HG02610 (cell line): ENCODE measurements around the gene SLC35G1.

Experiments used
- ATAC-seq: cut with Tn5 transposase; IDR thresholded peaks from one replicate; pipeline ENCODE4 v1.9.1; 2021; ENCODE audit warnings: mild to moderate bottlenecking, moderate library complexity; ENCODE audit not compliant: unreplicated experiment

SLC35G1 gene

GRCh38 chr10:93876381-93876780, 17.4 kb upstream of the SLC35G1 start:
- no peak for ATAC-seq

- no peak for ATAC-seq
Observed at GRCh38 chr10:93879273-93879672, 14.5 kb upstream of the SLC35G1 start.

GRCh38 chr10:93894516-93895378, 969 bp downstream of the SLC35G1 start:
- ATAC-seq: no peak

- no peak for ATAC-seq
Observed at GRCh38 chr10:93897070-93897780, 3.4 kb downstream of the SLC35G1 start.

- no peak for ATAC-seq
Observed at GRCh38 chr10:93899109-93899508, 5.3 kb downstream of the SLC35G1 start.

GRCh38 chr10:93903051-93903450, 9.3 kb downstream of the SLC35G1 start:
- ATAC-seq: no peak

GRCh38 chr10:93904901-93905300, 11.1 kb downstream of the SLC35G1 start:
- ATAC-seq: no peak

GRCh38 chr10:93907059-93907458, 13.3 kb downstream of the SLC35G1 start:
- ATAC-seq: no peak

- ATAC-seq: no peak
Observed at GRCh38 chr10:93911866-93912265, 18.1 kb downstream of the SLC35G1 start.

GRCh38 chr10:93912444-93912843, 18.7 kb downstream of the SLC35G1 start:
- no peak for ATAC-seq

GRCh38 chr10:93913706-93914105, 19.9 kb downstream of the SLC35G1 start:
- ATAC-seq: no peak

GRCh38 chr10:93915598-93915997, 21.8 kb downstream of the SLC35G1 start:
- ATAC-seq: no peak

GRCh38 chr10:93916257-93917063, 22.7 kb downstream of the SLC35G1 start:
- ATAC-seq: no peak

- no peak for ATAC-seq
Observed at GRCh38 chr10:93917064-93917391, 23.2 kb downstream of the SLC35G1 start.

- ATAC-seq: no peak
Observed at GRCh38 chr10:93917821-93918220, 24.0 kb downstream of the SLC35G1 start.

GRCh38 chr10:93921338-93921737, 27.6 kb downstream of the SLC35G1 start:
- no peak for ATAC-seq

GRCh38 chr10:93926613-93927012, 32.8 kb downstream of the SLC35G1 start:
- ATAC-seq: no peak

GRCh38 chr10:93938140-93938539, 44.4 kb downstream of the SLC35G1 start:
- ATAC-seq: no peak

GRCh38 chr10:93940881-93941280, 47.1 kb downstream of the SLC35G1 start:
- no peak for ATAC-seq

- no peak for ATAC-seq
Observed at GRCh38 chr10:93941606-93942005, 47.8 kb downstream of the SLC35G1 start.

- ATAC-seq: no peak
Observed at GRCh38 chr10:93945819-93946218, 52.0 kb downstream of the SLC35G1 start.
